ENCODE measurements around the gene SYT1.

DNA sequence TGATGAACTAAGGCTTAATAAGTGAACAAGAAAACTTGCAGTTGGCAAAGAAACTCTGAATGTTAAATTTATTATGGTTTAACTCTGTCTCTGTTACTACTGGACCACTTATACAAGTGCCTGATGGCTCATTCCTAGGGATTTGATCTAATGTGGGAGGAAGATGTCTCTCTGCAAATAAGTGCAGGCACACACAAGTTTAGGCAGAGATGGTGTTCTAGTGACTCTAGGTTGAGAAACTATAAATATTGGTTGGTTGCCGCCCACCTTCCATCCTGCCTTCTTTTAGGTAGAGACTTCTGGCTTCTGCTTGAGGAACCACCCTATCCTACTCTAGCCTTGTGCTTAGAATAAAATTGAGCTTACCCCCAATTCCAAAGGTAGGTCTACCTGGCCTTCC is 570.0 kb downstream of the SYT1 start:
- TF ChIP-seq, protein P1, sequence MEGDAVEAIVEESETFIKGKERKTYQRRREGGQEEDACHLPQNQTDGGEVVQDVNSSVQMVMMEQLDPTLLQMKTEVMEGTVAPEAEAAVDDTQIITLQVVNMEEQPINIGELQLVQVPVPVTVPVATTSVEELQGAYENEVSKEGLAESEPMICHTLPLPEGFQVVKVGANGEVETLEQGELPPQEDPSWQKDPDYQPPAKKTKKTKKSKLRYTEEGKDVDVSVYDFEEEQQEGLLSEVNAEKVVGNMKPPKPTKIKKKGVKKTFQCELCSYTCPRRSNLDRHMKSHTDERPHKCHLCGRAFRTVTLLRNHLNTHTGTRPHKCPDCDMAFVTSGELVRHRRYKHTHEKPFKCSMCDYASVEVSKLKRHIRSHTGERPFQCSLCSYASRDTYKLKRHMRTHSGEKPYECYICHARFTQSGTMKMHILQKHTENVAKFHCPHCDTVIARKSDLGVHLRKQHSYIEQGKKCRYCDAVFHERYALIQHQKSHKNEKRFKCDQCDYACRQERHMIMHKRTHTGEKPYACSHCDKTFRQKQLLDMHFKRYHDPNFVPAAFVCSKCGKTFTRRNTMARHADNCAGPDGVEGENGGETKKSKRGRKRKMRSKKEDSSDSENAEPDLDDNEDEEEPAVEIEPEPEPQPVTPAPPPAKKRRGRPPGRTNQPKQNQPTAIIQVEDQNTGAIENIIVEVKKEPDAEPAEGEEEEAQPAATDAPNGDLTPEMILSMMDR (conservative IDR thresholded peaks at IDR 0.05; ENCODE audit: low read length), result no peak
- no peak for TF ChIP-seq EZH2phosphoT487 (IDR thresholded peaks at IDR 0.05; ENCODE audit: borderline replicate concordance, low read depth, low read length)

All from OCI-LY7 (cell line).